Measurements from ENCODE around the gene EPS8.
"Not testable (repeated sequence)": the region's sequence is repeated elsewhere in the genome, so short reads cannot be mapped to it uniquely, and the experiment has no call there.

The EPS8 gene

GRCh38 chr12:15741082-15741481, 48.1 kb downstream of the EPS8 start:
- no peak for DNase-seq (ENCODE audit: low read depth)
- no peak overlapping the region for H3K4me3 ChIP-seq (ENCODE audit: low read length)
- TF ChIP-seq CTCF (conservative IDR thresholded peaks at IDR 0.05; ENCODE audit: low read depth, low read length), result no peak

GRCh38 chr12:15740389-15740788, 48.8 kb downstream of the EPS8 start:
- not testable (repeated sequence) for H3K4me3 ChIP-seq (ENCODE audit: low read length); DNase-seq (ENCODE audit: low read depth)

- no peak for DNase-seq (ENCODE audit: low read depth)
- no peak overlapping the region for H3K4me3 ChIP-seq (ENCODE audit: low read length)
- TF ChIP-seq CTCF (conservative IDR thresholded peaks at IDR 0.05; ENCODE audit: low read depth, low read length), result no peak
Observed at GRCh38 chr12:15738438-15739015, 50.7 kb downstream of the EPS8 start.

- TF ChIP-seq CTCF (conservative IDR thresholded peaks at IDR 0.05; ENCODE audit: low read depth, low read length), result no peak
- H3K4me3 ChIP-seq (ENCODE audit: low read length), result no peak overlapping the region
- DNase-seq (ENCODE audit: low read depth), result no peak
Observed at GRCh38 chr12:15735837-15736615, 53.2 kb downstream of the EPS8 start.

DNA sequence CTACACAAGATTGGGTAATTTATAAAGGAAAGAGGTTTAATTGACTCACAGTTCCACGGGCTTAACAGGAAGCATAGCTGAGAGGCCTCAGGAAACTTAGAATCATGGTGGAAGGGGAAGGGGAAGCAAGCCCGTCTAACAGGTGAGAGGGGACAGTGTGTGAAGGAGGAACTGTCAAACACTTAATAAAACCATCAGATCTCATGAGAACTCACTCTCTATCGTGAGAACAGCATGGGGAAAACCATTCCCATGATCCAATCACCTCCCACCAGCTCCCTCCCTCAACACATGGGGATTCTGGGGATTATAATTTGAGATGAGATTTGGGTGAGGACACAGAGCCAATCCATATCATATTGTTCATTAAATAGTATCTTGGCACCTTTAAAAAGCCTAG, 56.1 kb downstream of the EPS8 start:
- no peak for DNase-seq (ENCODE audit: low read depth)
- TF ChIP-seq CTCF (conservative IDR thresholded peaks at IDR 0.05; ENCODE audit: low read depth, low read length), result no peak
- H3K4me3 ChIP-seq (ENCODE audit: low read length), result no peak overlapping the region

- no peak for TF ChIP-seq CTCF (conservative IDR thresholded peaks at IDR 0.05; ENCODE audit: low read depth, low read length)
- no peak overlapping the region for H3K4me3 ChIP-seq (ENCODE audit: low read length)
- DNase-seq (ENCODE audit: low read depth), result no peak
Observed at GRCh38 chr12:15732341-15733061, 56.7 kb downstream of the EPS8 start.

DNA sequence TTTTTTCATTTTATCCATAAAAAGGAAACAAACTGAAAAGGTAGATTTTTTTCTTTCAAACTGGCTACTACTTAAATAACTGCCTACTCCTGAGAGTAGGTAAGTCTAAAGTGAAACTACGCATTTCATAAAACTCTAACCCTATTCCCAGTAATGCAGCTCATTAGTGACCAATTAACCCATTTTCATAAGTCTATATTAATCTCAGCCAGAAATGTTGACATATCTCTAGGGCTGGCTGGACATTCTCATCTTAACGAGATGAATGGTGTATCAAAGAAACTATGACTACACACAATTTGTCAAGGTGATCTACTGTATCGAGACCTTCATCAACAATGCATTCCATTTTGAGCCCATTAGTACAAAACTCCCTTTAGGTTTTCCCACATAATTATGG, 57.2 kb downstream of the EPS8 start:
- no peak overlapping the region for H3K4me3 ChIP-seq (ENCODE audit: low read length)
- DNase-seq (ENCODE audit: low read depth), result no peak
- no peak for TF ChIP-seq CTCF (conservative IDR thresholded peaks at IDR 0.05; ENCODE audit: low read depth, low read length)

Measured in retinal pigment epithelial cell (primary cell).